Neural progenitor cell (in vitro differentiated cells): Measurements from ENCODE around the gene BSND.

Experiments used
- CTCF ChIP-seq: fragments of 200-600 bp; sonication (generic); IDR thresholded peaks from 2 replicates; pipeline ENCODE4 v1.5.1; 2017; ENCODE audit warnings: antibody characterized with exemption, mild to moderate bottlenecking
- EZH2 ChIP-seq: fragments of 200-600 bp; sonication (generic); IDR thresholded peaks from 2 replicates; pipeline ENCODE4 v1.6.1; 2017; ENCODE audit warnings: antibody characterized with exemption, mild to moderate bottlenecking, moderate library complexity
- EZH2phosphoT487 ChIP-seq: fragments of 200-600 bp; sonication (generic); IDR thresholded peaks from 2 replicates; pipeline ENCODE4 v1.6.1; 2017; ENCODE audit warnings: antibody characterized with exemption

GRCh38 chr1:54990916-54991315, 7.8 kb upstream of the BSND start:
- TF ChIP-seq CTCF (no peak), EZH2 (no peak), EZH2phosphoT487 (no peak)
